SK-N-SH (cell line): Measurements from ENCODE around the gene CLIC3. TPM values are rescaled to one million over a fixed set of nuclear protein-coding genes. Genes with fewer than 3 reads are reported as not detected.

ENCODE experiments used
- CTCF ChIA-PET: fragments of 300-600, 350-600 bp; formaldehyde crosslinking; extraction: SDS; loops from one replicate; lab custom pipeline; 2021; lab: Yijun Ruan, JAX
- POLR2A ChIA-PET: fragments of 350-600 bp; sonication (Branson Sonifier 250); formaldehyde crosslinking; extraction: SDS; loops from one replicate; lab custom pipeline; 2020; ENCODE audit warnings: antibody characterized with exemption, inconsistent platforms; lab: Yijun Ruan, JAX
- DNase-seq: peaks from one replicate; pipeline ENCODE4 v3.0.0; 2012
- H2AFZ ChIP-seq: fragments of 200-600 bp; sonication (generic); 2 replicates; pipeline ENCODE4 v1.8.1; 2016; ENCODE audit warnings: antibody characterized with exemption, mild to moderate bottlenecking, low read depth
- H3F3A ChIP-seq: fragments of 200-600 bp; sonication (generic); replicated peaks from 2 replicates; pipeline ENCODE3; 2016; ENCODE audit warnings: antibody characterized with exemption, mild to moderate bottlenecking; ENCODE audit not compliant: insufficient read depth
- H3K27ac ChIP-seq, 2 experiments: fragments of 200-500 bp in 1 of 2; fragments of 200-600 bp in 1 of 2; sonication (Bioruptor generic) in 1 of 2; sonication (generic), shearing (Covaris generic) in 1 of 2; 2 replicates each; pipeline versions ENCODE4 v1.5.1 to v1.6.1; 2014 to 2016; ENCODE audit warnings: low read depth in 2 of 2, inconsistent platforms in 1 of 2, low read length in 1 of 2, mild to moderate bottlenecking in 1 of 2, mixed read lengths in 1 of 2
- H3K27me3 ChIP-seq: fragments of 200-600 bp; sonication (generic), shearing (Covaris generic); 2 replicates; pipeline ENCODE4 v1.6.1; 2016; ENCODE audit warnings: mixed run types; ENCODE audit not compliant: insufficient read depth
- H3K36me3 ChIP-seq, 2 experiments: fragments of 200-500 bp in 1 of 2; fragments of 200-600 bp in 1 of 2; sonication (Bioruptor generic) in 1 of 2; sonication (generic) in 1 of 2; replicated peaks in 1 of 2; 2 replicates each; pipeline versions ENCODE3 to v1.5.1; 2014 to 2016; ENCODE audit warnings: low read length in 1 of 2, mild to moderate bottlenecking in 1 of 2; ENCODE audit not compliant: insufficient read depth in 2 of 2, control insufficient read depth in 1 of 2
- H3K4me1 ChIP-seq, 2 experiments: fragments of 200-500 bp in 1 of 2; fragments of 200-600 bp in 1 of 2; sonication (Bioruptor generic) in 1 of 2; sonication (generic), shearing (Covaris generic) in 1 of 2; 2 replicates each; pipeline versions ENCODE4 v1.5.1 to v1.6.1; 2014 to 2016; ENCODE audit warnings: low read depth in 1 of 2, low read length in 1 of 2, mixed run types in 1 of 2; ENCODE audit not compliant: insufficient read depth in 2 of 2, control insufficient read depth in 1 of 2
- H3K4me2 ChIP-seq: fragments of 200-600 bp; sonication (generic), shearing (Covaris generic); 2 replicates; pipeline ENCODE4 v1.6.1; 2017; ENCODE audit warnings: mixed run types
- H3K4me3 ChIP-seq, 2 experiments: fragments of 200-500 bp in 1 of 2; fragments of 200-600 bp in 1 of 2; sonication (Bioruptor generic) in 1 of 2; sonication (generic), shearing (Covaris generic) in 1 of 2; 2 replicates each; pipeline versions ENCODE4 v1.5.1 to v1.8.1; 2014 to 2016; ENCODE audit warnings: low read depth in 2 of 2, inconsistent platforms in 1 of 2, low read length in 1 of 2, mild to moderate bottlenecking in 1 of 2, mixed read lengths in 1 of 2, moderate library complexity in 1 of 2
- H3K79me2 ChIP-seq: fragments of 200-600 bp; sonication (generic); 2 replicates; pipeline ENCODE4 v1.8.1; 2017; ENCODE audit warnings: mild to moderate bottlenecking; ENCODE audit not compliant: insufficient read depth
- H3K9ac ChIP-seq: fragments of 200-600 bp; sonication (generic); 2 replicates; pipeline ENCODE4 v1.6.1; 2017; ENCODE audit warnings: mixed run types
- H3K9me2 ChIP-seq: fragments of 200-600 bp; sonication (generic); 2 replicates; pipeline ENCODE4 v1.6.1; 2017; ENCODE audit warnings: mixed run types
- H3K9me3 ChIP-seq: fragments of 200-600 bp; sonication (generic); 2 replicates; pipeline ENCODE4 v1.6.1; 2017; ENCODE audit warnings: mixed run types, mild to moderate bottlenecking, moderate library complexity
- H4K20me1 ChIP-seq: fragments of 200-600 bp; sonication (generic); 2 replicates; pipeline ENCODE4 v1.6.1; 2017; ENCODE audit warnings: mild to moderate bottlenecking, mixed run types; ENCODE audit not compliant: insufficient read depth
- EZH2phosphoT487 ChIP-seq: fragments of 200-600 bp; sonication (generic); IDR thresholded peaks from 2 replicates; pipeline ENCODE4 v1.6.1; 2017; ENCODE audit warnings: low read depth, mixed run types, mild to moderate bottlenecking, antibody characterized with exemption, moderate library complexity, borderline replicate concordance
- FOSL2 ChIP-seq: IDR thresholded peaks from 2 replicates; pipeline ENCODE4 v1.4.0; 2012; ENCODE audit warnings: low read depth, mild to moderate bottlenecking, moderate library complexity, borderline replicate concordance
- FOXJ3 ChIP-seq: sonication (generic); formaldehyde crosslinking; IDR thresholded peaks from 2 replicates; pipeline ENCODE4 v1.5.1; 2020; ENCODE audit warnings: mild to moderate bottlenecking, missing genetic modification reagents
- FOXM1 ChIP-seq: IDR thresholded peaks from 2 replicates; pipeline ENCODE4 v1.4.0; 2012; ENCODE audit warnings: low read depth, mild to moderate bottlenecking
- GABPA ChIP-seq: IDR thresholded peaks from 2 replicates; pipeline ENCODE4 v1.4.0; 2012; ENCODE audit warnings: low read depth, mild to moderate bottlenecking
- GATA2 ChIP-seq: sonication (generic); formaldehyde crosslinking; IDR thresholded peaks from 2 replicates; pipeline ENCODE4 v1.5.0; 2020; ENCODE audit warnings: mild to moderate bottlenecking, missing genetic modification reagents
- JUND ChIP-seq: IDR thresholded peaks from 2 replicates; pipeline ENCODE4 v1.4.0; 2012
- MEF2A ChIP-seq: IDR thresholded peaks from 2 replicates; pipeline ENCODE4 v1.4.0; 2012; ENCODE audit warnings: low read depth, borderline replicate concordance
- NFIC ChIP-seq: IDR thresholded peaks from 2 replicates; pipeline ENCODE4 v1.4.0; 2012; ENCODE audit warnings: borderline replicate concordance
- POLR2AphosphoS5 ChIP-seq: IDR thresholded peaks from 2 replicates; pipeline ENCODE4 v1.6.1; 2012; ENCODE audit warnings: low read depth, low read length
- RAD21 ChIP-seq: IDR thresholded peaks from 2 replicates; pipeline ENCODE4 v1.6.1; 2012; ENCODE audit warnings: mild to moderate bottlenecking, low read length
- RFX5 ChIP-seq: IDR thresholded peaks from 2 replicates; pipeline ENCODE4 v1.6.1; 2012; ENCODE audit warnings: mild to moderate bottlenecking, improper control_type of control experiment, low read length
- RXRA ChIP-seq: IDR thresholded peaks from 2 replicates; pipeline ENCODE4 v1.4.0; 2012; ENCODE audit warnings: low read depth, mild to moderate bottlenecking, borderline replicate concordance
- SMC3 ChIP-seq: IDR thresholded peaks from 2 replicates; pipeline ENCODE4 v1.6.1; 2012; ENCODE audit warnings: low read depth, low read length, improper control_type of control experiment
- TAF1 ChIP-seq: IDR thresholded peaks from 2 replicates; pipeline ENCODE4 v1.6.1; 2012; ENCODE audit warnings: low read depth, mild to moderate bottlenecking, low read length, moderate library complexity, borderline replicate concordance
- TEAD4 ChIP-seq: IDR thresholded peaks from 2 replicates; pipeline ENCODE4 v1.4.0; 2012; ENCODE audit warnings: mild to moderate bottlenecking, borderline replicate concordance; ENCODE audit not compliant: insufficient read depth
- USF1 ChIP-seq: IDR thresholded peaks from 2 replicates; pipeline ENCODE4 v1.4.0; 2012; ENCODE audit warnings: low read depth, borderline replicate concordance
- YY1 ChIP-seq: IDR thresholded peaks from 2 replicates; pipeline ENCODE4 v1.4.0; 2012; ENCODE audit warnings: low read depth, mild to moderate bottlenecking
- whole genome bisulfite sequencing: methylation state at CpG from one replicate; pipeline ENCODE4 v1.1.6; 2017; ENCODE audit warnings: low lambda C conversion rate; 5-methylcytosine and 5-hydroxymethylcytosine counted together
- polyA plus RNA-seq, 3 experiments: library from polyadenylated mRNA; depleted of rRNA; stranded (reverse); fragments of >200 nt; gene quantifications; 2 replicates each; pipeline ENCODE4 v1.2.3, GENCODE V29; 2012
- TF ChIP-seq, protein P1 (sequence below): IDR thresholded peaks from 2 replicates; pipeline ENCODE4 v1.6.1; 2012; ENCODE audit warnings: mild to moderate bottlenecking, low read depth, low read length, moderate library complexity
- TF ChIP-seq, protein P2 (sequence below): fragments of 200-600 bp; sonication (generic); IDR thresholded peaks from 2 replicates; pipeline ENCODE4 v1.6.1; 2017; ENCODE audit warnings: antibody characterized with exemption, mild to moderate bottlenecking, moderate library complexity

CLIC3 gene
- polyA plus RNA-seq, 1 of the 3 experiments (the other 2 are of a cell fraction) = 1.0 TPM

- no peak overlapping the region for H3K9ac ChIP-seq
- H3K27ac ChIP-seq = no peak overlapping the region
- H3K36me3 ChIP-seq = no peaks in the 10 kb centered on the region
- no peaks in the 10 kb centered on the region for H3K9me2 ChIP-seq
- no peaks in the 10 kb centered on the region for H3K9me3 ChIP-seq
- no peak for DNase-seq
- no peak overlapping the region for H3K4me2 ChIP-seq
- H3K27me3 ChIP-seq = no peaks in the 10 kb centered on the region
- WGBS = 77% methylated on average over 4 of the region's 22 CpGs
- H3K4me1 ChIP-seq = peaks cover 0 to 8% of the 10 kb centered on the region in 2 experiments; a peak in 1 of 4 replicates
- H2AFZ ChIP-seq = no peak overlapping the region
- ChIA-PET CTCF (interaction anchor here (0.6 to 1.9 kb wide), 6 partner anchors 9 to 172 kb away, joined by 3 to 7 read pairs (median 4); partner anchors contain the start of gene PTGDS), POLR2A (no interaction called here)
- no peaks in the 10 kb centered on the region for H3F3A ChIP-seq
- no peak overlapping the region for H3K4me3 ChIP-seq
- TF ChIP-seq FOXM1 (no peak), JUND (no peak), FOXJ3 (CRISPR knock-in tag) (no peak), SMC3 (no peak), RXRA (no peak), TAF1 (no peak), GATA2 (CRISPR knock-in tag) (no peak), MEF2A (no peak), GABPA (no peak), RFX5 (no peak), USF1 (no peak), RAD21 (no peak), POLR2AphosphoS5 (no peak), TEAD4 (no peak), YY1 (no peak), NFIC (no peak), FOSL2 (no peak), EZH2phosphoT487 (no peak)
- TF ChIP-seq, protein P1, sequence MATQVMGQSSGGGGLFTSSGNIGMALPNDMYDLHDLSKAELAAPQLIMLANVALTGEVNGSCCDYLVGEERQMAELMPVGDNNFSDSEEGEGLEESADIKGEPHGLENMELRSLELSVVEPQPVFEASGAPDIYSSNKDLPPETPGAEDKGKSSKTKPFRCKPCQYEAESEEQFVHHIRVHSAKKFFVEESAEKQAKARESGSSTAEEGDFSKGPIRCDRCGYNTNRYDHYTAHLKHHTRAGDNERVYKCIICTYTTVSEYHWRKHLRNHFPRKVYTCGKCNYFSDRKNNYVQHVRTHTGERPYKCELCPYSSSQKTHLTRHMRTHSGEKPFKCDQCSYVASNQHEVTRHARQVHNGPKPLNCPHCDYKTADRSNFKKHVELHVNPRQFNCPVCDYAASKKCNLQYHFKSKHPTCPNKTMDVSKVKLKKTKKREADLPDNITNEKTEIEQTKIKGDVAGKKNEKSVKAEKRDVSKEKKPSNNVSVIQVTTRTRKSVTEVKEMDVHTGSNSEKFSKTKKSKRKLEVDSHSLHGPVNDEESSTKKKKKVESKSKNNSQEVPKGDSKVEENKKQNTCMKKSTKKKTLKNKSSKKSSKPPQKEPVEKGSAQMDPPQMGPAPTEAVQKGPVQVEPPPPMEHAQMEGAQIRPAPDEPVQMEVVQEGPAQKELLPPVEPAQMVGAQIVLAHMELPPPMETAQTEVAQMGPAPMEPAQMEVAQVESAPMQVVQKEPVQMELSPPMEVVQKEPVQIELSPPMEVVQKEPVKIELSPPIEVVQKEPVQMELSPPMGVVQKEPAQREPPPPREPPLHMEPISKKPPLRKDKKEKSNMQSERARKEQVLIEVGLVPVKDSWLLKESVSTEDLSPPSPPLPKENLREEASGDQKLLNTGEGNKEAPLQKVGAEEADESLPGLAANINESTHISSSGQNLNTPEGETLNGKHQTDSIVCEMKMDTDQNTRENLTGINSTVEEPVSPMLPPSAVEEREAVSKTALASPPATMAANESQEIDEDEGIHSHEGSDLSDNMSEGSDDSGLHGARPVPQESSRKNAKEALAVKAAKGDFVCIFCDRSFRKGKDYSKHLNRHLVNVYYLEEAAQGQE = no peak
- TF ChIP-seq, protein P2, sequence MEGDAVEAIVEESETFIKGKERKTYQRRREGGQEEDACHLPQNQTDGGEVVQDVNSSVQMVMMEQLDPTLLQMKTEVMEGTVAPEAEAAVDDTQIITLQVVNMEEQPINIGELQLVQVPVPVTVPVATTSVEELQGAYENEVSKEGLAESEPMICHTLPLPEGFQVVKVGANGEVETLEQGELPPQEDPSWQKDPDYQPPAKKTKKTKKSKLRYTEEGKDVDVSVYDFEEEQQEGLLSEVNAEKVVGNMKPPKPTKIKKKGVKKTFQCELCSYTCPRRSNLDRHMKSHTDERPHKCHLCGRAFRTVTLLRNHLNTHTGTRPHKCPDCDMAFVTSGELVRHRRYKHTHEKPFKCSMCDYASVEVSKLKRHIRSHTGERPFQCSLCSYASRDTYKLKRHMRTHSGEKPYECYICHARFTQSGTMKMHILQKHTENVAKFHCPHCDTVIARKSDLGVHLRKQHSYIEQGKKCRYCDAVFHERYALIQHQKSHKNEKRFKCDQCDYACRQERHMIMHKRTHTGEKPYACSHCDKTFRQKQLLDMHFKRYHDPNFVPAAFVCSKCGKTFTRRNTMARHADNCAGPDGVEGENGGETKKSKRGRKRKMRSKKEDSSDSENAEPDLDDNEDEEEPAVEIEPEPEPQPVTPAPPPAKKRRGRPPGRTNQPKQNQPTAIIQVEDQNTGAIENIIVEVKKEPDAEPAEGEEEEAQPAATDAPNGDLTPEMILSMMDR = no peak
- no peaks in the 10 kb centered on the region for H4K20me1 ChIP-seq
- no peaks in the 10 kb centered on the region for H3K79me2 ChIP-seq
Observed at GRCh38 chr9:136964171-136964689, 32.1 kb downstream of the CLIC3 start.
